ENCODE measurements around the gene PAK1.
"Not testable (repeated sequence)": the region's sequence is repeated elsewhere in the genome, so short reads cannot be mapped to it uniquely, and the experiment has no call there.

Gene PAK1

GRCh38 chr11:77300028-77300427 lies 173.9 kb downstream of the PAK1 start:
- H3K9me3 Mint-ChIP-seq, H3K4me1 Mint-ChIP-seq, CTCF ChIA-PET, H3K36me3 Mint-ChIP-seq, H3K27me3 Mint-ChIP-seq, H3K27ac Mint-ChIP-seq, DNase-seq, H3K4me3 Mint-ChIP-seq: not testable (repeated sequence)

GRCh38 chr11:77299528-77299993 lies 174.3 kb downstream of the PAK1 start:
- H3K4me3 Mint-ChIP-seq: no peak overlapping the region
- CTCF ChIA-PET: no interaction called here

GRCh38 chr11:77294040-77294439 lies 179.9 kb downstream of the PAK1 start:
- peaks cover 5% of the 10 kb centered on the region for H3K27me3 Mint-ChIP-seq
- CTCF ChIA-PET: no interaction called here
- H3K36me3 Mint-ChIP-seq: no peaks in the 10 kb centered on the region
- no peak for DNase-seq
- no peak overlapping the region for H3K4me3 Mint-ChIP-seq
- H3K4me1 Mint-ChIP-seq: no peaks in the 10 kb centered on the region
- H3K9me3 Mint-ChIP-seq: no peaks in the 10 kb centered on the region
- H3K27ac Mint-ChIP-seq: no peak overlapping the region

More at GRCh38 chr11:77299528-77299993, 174.3 kb downstream of the PAK1 start:
- no peak for DNase-seq
- Mint-ChIP-seq H3K4me1 (no peaks in the 10 kb centered on the region), H3K27me3 (no peaks in the 10 kb centered on the region), H3K9me3 (no peaks in the 10 kb centered on the region), H3K27ac (no peak overlapping the region), H3K36me3 (no peaks in the 10 kb centered on the region)

- Mint-ChIP-seq H3K36me3 (no peaks in the 10 kb centered on the region), H3K4me1 (no peaks in the 10 kb centered on the region), H3K27me3 (peaks cover 13% of the 10 kb centered on the region), H3K27ac (no peak overlapping the region), H3K9me3 (no peaks in the 10 kb centered on the region), H3K4me3 (no peak overlapping the region)
- DNase-seq: no peak
- CTCF ChIA-PET: no interaction called here
Observed at GRCh38 chr11:77289737-77290136, 184.2 kb downstream of the PAK1 start.

- CTCF ChIA-PET: interaction anchor here (0.5 kb wide), 1 partner anchor 1617 kb away, joined by 3 read pairs; no protein-coding TSS in a partner anchor
- H3K4me3 Mint-ChIP-seq: no peak overlapping the region
- DNase-seq: no peak
- peaks cover 13% of the 10 kb centered on the region for H3K27me3 Mint-ChIP-seq
- H3K9me3 Mint-ChIP-seq: no peaks in the 10 kb centered on the region
- H3K4me1 Mint-ChIP-seq: no peaks in the 10 kb centered on the region
- no peaks in the 10 kb centered on the region for H3K36me3 Mint-ChIP-seq
- no peak overlapping the region for H3K27ac Mint-ChIP-seq
Observed at GRCh38 chr11:77287615-77288273, 186.2 kb downstream of the PAK1 start.

- Mint-ChIP-seq H3K4me3 (no peak overlapping the region), H3K27ac (no peak overlapping the region), H3K36me3 (no peaks in the 10 kb centered on the region), H3K27me3 (peaks cover 17% of the 10 kb centered on the region), H3K4me1 (no peaks in the 10 kb centered on the region), H3K9me3 (no peaks in the 10 kb centered on the region)
- no peak for DNase-seq
- CTCF ChIA-PET: interaction anchor here (0.5 kb wide), 1 partner anchor 1617 kb away, joined by 3 read pairs; no protein-coding TSS in a partner anchor
Observed at GRCh38 chr11:77287136-77287535, 186.8 kb downstream of the PAK1 start.

- H3K9me3 Mint-ChIP-seq: no peaks in the 10 kb centered on the region
- CTCF ChIA-PET: interaction anchor here (0.6 kb wide), 1 partner anchor 199 kb away, joined by 3 read pairs; no protein-coding TSS in a partner anchor
- no peaks in the 10 kb centered on the region for H3K36me3 Mint-ChIP-seq
- peaks cover 17% of the 10 kb centered on the region for H3K27me3 Mint-ChIP-seq
- no peaks in the 10 kb centered on the region for H3K4me1 Mint-ChIP-seq
- no peak overlapping the region for H3K27ac Mint-ChIP-seq
- H3K4me3 Mint-ChIP-seq: no peak overlapping the region
- DNase-seq: no peak
Observed at GRCh38 chr11:77284476-77285468, 189.1 kb downstream of the PAK1 start.

GRCh38 chr11:77283101-77283500 lies 190.8 kb downstream of the PAK1 start:
- Mint-ChIP-seq H3K9me3 (no peaks in the 10 kb centered on the region), H3K27ac (no peak overlapping the region), H3K36me3 (no peaks in the 10 kb centered on the region), H3K27me3 (peaks cover 9% of the 10 kb centered on the region), H3K4me3 (no peak overlapping the region), H3K4me1 (no peaks in the 10 kb centered on the region)
- DNase-seq: no peak
- CTCF ChIA-PET: no interaction called here

- Mint-ChIP-seq H3K36me3 (no peaks in the 10 kb centered on the region), H3K27ac (no peak overlapping the region), H3K9me3 (no peaks in the 10 kb centered on the region), H3K27me3 (peaks cover 4% of the 10 kb centered on the region), H3K4me1 (no peaks in the 10 kb centered on the region), H3K4me3 (no peak overlapping the region)
- CTCF ChIA-PET: no interaction called here
- no peak for DNase-seq
Observed at GRCh38 chr11:77278595-77279506, 195.0 kb downstream of the PAK1 start.

GRCh38 chr11:77276271-77276670 lies 197.6 kb downstream of the PAK1 start:
- CTCF ChIA-PET: no interaction called here
- no peak for DNase-seq
- Mint-ChIP-seq H3K27ac (no peak overlapping the region), H3K9me3 (no peaks in the 10 kb centered on the region), H3K27me3 (no peaks in the 10 kb centered on the region), H3K4me1 (no peaks in the 10 kb centered on the region), H3K36me3 (no peaks in the 10 kb centered on the region), H3K4me3 (no peak overlapping the region)
